ENCODE data around the gene EXO5.
"Not testable (repeated sequence)": the region's sequence is repeated elsewhere in the genome, so short reads cannot be mapped to it uniquely, and the experiment has no call there.

Gene EXO5

GRCh38 chr1:40553017-40553416 is 44.5 kb downstream of the EXO5 start:
- no peaks in the 10 kb centered on the region for H3K9me3 ChIP-seq (ENCODE audit: control insufficient read depth, low read length)
- H4K91ac ChIP-seq (ENCODE audit: low read length): no peak overlapping the region
- H3K27me3 ChIP-seq (ENCODE audit: control insufficient read depth in 1 of 2, insufficient read depth in 1 of 2, low read length in 2 of 2): no peaks in the 10 kb centered on the region
- no peak overlapping the region for H3K4me3 ChIP-seq (ENCODE audit: insufficient read depth in 1 of 2, low read depth in 1 of 2, low read length in 2 of 2)
- no peak overlapping the region for H3K27ac ChIP-seq (ENCODE audit: low read length, poor library complexity, severe bottlenecking)
- H3K79me1 ChIP-seq (replicated peaks; ENCODE audit: low read length, poor library complexity, severe bottlenecking): no peaks in the 10 kb centered on the region
- H2BK12ac ChIP-seq (ENCODE audit: low read length in 2 of 2): no peak overlapping the region
- no peak overlapping the region for H2BK15ac ChIP-seq (ENCODE audit: low read depth, poor library complexity, severe bottlenecking)
- no peak overlapping the region for H4K8ac ChIP-seq (ENCODE audit: low read length)
- no peak overlapping the region for H2BK5ac ChIP-seq (ENCODE audit: low read depth, low read length, poor library complexity, severe bottlenecking)
- H3K14ac ChIP-seq (ENCODE audit: low read length in 2 of 2): no peak overlapping the region
- no peaks in the 10 kb centered on the region for H3K4me1 ChIP-seq (ENCODE audit: control insufficient read depth, insufficient read depth, low read depth, low read length)
- no peak overlapping the region for H2BK120ac ChIP-seq (ENCODE audit: low read depth, low read length)
- no peak overlapping the region for H3K4ac ChIP-seq (ENCODE audit: low read depth in 1 of 2, low read length in 2 of 2)
- no peak overlapping the region for H2AK5ac ChIP-seq (ENCODE audit: low read length, severe bottlenecking)
- no peak overlapping the region for H3K23ac ChIP-seq (ENCODE audit: low read length in 2 of 2)
- H3K36me3 ChIP-seq (ENCODE audit: control insufficient read depth in 1 of 2, insufficient read depth in 2 of 2, low read depth in 1 of 2, low read length in 2 of 2): no peaks in the 10 kb centered on the region
- H2AFZ ChIP-seq (ENCODE audit: low read depth, low read length): no peak overlapping the region
- no peak overlapping the region for H3K4me2 ChIP-seq (ENCODE audit: low read length, poor library complexity, severe bottlenecking)
- H3K9ac ChIP-seq (ENCODE audit: low read length): no peak overlapping the region
- DNase-seq: no peak
- WGBS: 67% methylated on average over 1 of the region's 4 CpGs
- no peak overlapping the region for H3K18ac ChIP-seq (ENCODE audit: low read depth in 1 of 2, low read length in 2 of 2)

GRCh38 chr1:40554807-40555206 is 46.2 kb downstream of the EXO5 start:
- H2BK15ac ChIP-seq (ENCODE audit: low read depth, poor library complexity, severe bottlenecking); H3K27me3 ChIP-seq (ENCODE audit: control insufficient read depth in 1 of 2, insufficient read depth in 1 of 2, low read length in 2 of 2); H3K27ac ChIP-seq (ENCODE audit: low read length, poor library complexity, severe bottlenecking); H3K9ac ChIP-seq (ENCODE audit: low read length); H2BK12ac ChIP-seq (ENCODE audit: low read length in 2 of 2); H2AK5ac ChIP-seq (ENCODE audit: low read length, severe bottlenecking); H4K8ac ChIP-seq (ENCODE audit: low read length); H3K4me2 ChIP-seq (ENCODE audit: low read length, poor library complexity, severe bottlenecking); H4K91ac ChIP-seq (ENCODE audit: low read length); H3K14ac ChIP-seq (ENCODE audit: low read length in 2 of 2); H3K23ac ChIP-seq (ENCODE audit: low read length in 2 of 2); H3K36me3 ChIP-seq (ENCODE audit: control insufficient read depth in 1 of 2, insufficient read depth in 2 of 2, low read depth in 1 of 2, low read length in 2 of 2); H2BK5ac ChIP-seq (ENCODE audit: low read depth, low read length, poor library complexity, severe bottlenecking); H3K9me3 ChIP-seq (ENCODE audit: control insufficient read depth, low read length); H3K4me1 ChIP-seq (ENCODE audit: control insufficient read depth, insufficient read depth, low read depth, low read length); H3K4me3 ChIP-seq (ENCODE audit: insufficient read depth in 1 of 2, low read depth in 1 of 2, low read length in 2 of 2); H3K79me1 ChIP-seq (replicated peaks; ENCODE audit: low read length, poor library complexity, severe bottlenecking); H3K4ac ChIP-seq (ENCODE audit: low read depth in 1 of 2, low read length in 2 of 2); DNase-seq; H3K18ac ChIP-seq (ENCODE audit: low read depth in 1 of 2, low read length in 2 of 2); H2BK120ac ChIP-seq (ENCODE audit: low read depth, low read length); H2AFZ ChIP-seq (ENCODE audit: low read depth, low read length): not testable (repeated sequence)
- WGBS: 88% methylated on average over 3 of the region's 7 CpGs

GRCh38 chr1:40556121-40556520 is 47.6 kb downstream of the EXO5 start:
- H3K4me2 ChIP-seq (ENCODE audit: low read length, poor library complexity, severe bottlenecking): no peak overlapping the region
- no peak overlapping the region for H3K14ac ChIP-seq (ENCODE audit: low read length in 2 of 2)
- no peak for DNase-seq
- WGBS: 100% methylated on average over 3 of the region's 5 CpGs
- no peaks in the 10 kb centered on the region for H3K36me3 ChIP-seq (ENCODE audit: control insufficient read depth in 1 of 2, insufficient read depth in 2 of 2, low read depth in 1 of 2, low read length in 2 of 2)
- H2BK15ac ChIP-seq (ENCODE audit: low read depth, poor library complexity, severe bottlenecking): no peak overlapping the region
- no peak overlapping the region for H2BK5ac ChIP-seq (ENCODE audit: low read depth, low read length, poor library complexity, severe bottlenecking)
- no peak overlapping the region for H2BK120ac ChIP-seq (ENCODE audit: low read depth, low read length)
- no peak overlapping the region for H3K27ac ChIP-seq (ENCODE audit: low read length, poor library complexity, severe bottlenecking)
- H2AK5ac ChIP-seq (ENCODE audit: low read length, severe bottlenecking): no peak overlapping the region
- H3K23ac ChIP-seq (ENCODE audit: low read length in 2 of 2): no peak overlapping the region
- H3K4me1 ChIP-seq (ENCODE audit: control insufficient read depth, insufficient read depth, low read depth, low read length): no peaks in the 10 kb centered on the region
- no peaks in the 10 kb centered on the region for H3K9me3 ChIP-seq (ENCODE audit: control insufficient read depth, low read length)
- H3K18ac ChIP-seq (ENCODE audit: low read depth in 1 of 2, low read length in 2 of 2): no peak overlapping the region
- H4K8ac ChIP-seq (ENCODE audit: low read length): no peak overlapping the region
- no peak overlapping the region for H4K91ac ChIP-seq (ENCODE audit: low read length)
- H3K27me3 ChIP-seq (ENCODE audit: control insufficient read depth in 1 of 2, insufficient read depth in 1 of 2, low read length in 2 of 2): no peaks in the 10 kb centered on the region
- no peak overlapping the region for H2AFZ ChIP-seq (ENCODE audit: low read depth, low read length)
- no peak overlapping the region for H3K4me3 ChIP-seq (ENCODE audit: insufficient read depth in 1 of 2, low read depth in 1 of 2, low read length in 2 of 2)
- H3K4ac ChIP-seq (ENCODE audit: low read depth in 1 of 2, low read length in 2 of 2): no peak overlapping the region
- H2BK12ac ChIP-seq (ENCODE audit: low read length in 2 of 2): no peak overlapping the region
- H3K9ac ChIP-seq (ENCODE audit: low read length): no peak overlapping the region
- no peaks in the 10 kb centered on the region for H3K79me1 ChIP-seq (replicated peaks; ENCODE audit: low read length, poor library complexity, severe bottlenecking)

- H3K23ac ChIP-seq (ENCODE audit: low read length in 2 of 2); H3K9ac ChIP-seq (ENCODE audit: low read length); H3K27me3 ChIP-seq (ENCODE audit: control insufficient read depth in 1 of 2, insufficient read depth in 1 of 2, low read length in 2 of 2); H3K36me3 ChIP-seq (ENCODE audit: control insufficient read depth in 1 of 2, insufficient read depth in 2 of 2, low read depth in 1 of 2, low read length in 2 of 2); H2BK15ac ChIP-seq (ENCODE audit: low read depth, poor library complexity, severe bottlenecking); H4K91ac ChIP-seq (ENCODE audit: low read length); H3K27ac ChIP-seq (ENCODE audit: low read length, poor library complexity, severe bottlenecking); H3K9me3 ChIP-seq (ENCODE audit: control insufficient read depth, low read length); H3K4ac ChIP-seq (ENCODE audit: low read depth in 1 of 2, low read length in 2 of 2); H2BK120ac ChIP-seq (ENCODE audit: low read depth, low read length); H3K4me3 ChIP-seq (ENCODE audit: insufficient read depth in 1 of 2, low read depth in 1 of 2, low read length in 2 of 2); H2BK12ac ChIP-seq (ENCODE audit: low read length in 2 of 2); H2AFZ ChIP-seq (ENCODE audit: low read depth, low read length); H3K4me1 ChIP-seq (ENCODE audit: control insufficient read depth, insufficient read depth, low read depth, low read length); H3K79me1 ChIP-seq (replicated peaks; ENCODE audit: low read length, poor library complexity, severe bottlenecking); H3K18ac ChIP-seq (ENCODE audit: low read depth in 1 of 2, low read length in 2 of 2); DNase-seq; H2BK5ac ChIP-seq (ENCODE audit: low read depth, low read length, poor library complexity, severe bottlenecking); H3K4me2 ChIP-seq (ENCODE audit: low read length, poor library complexity, severe bottlenecking); H4K8ac ChIP-seq (ENCODE audit: low read length); H3K14ac ChIP-seq (ENCODE audit: low read length in 2 of 2); H2AK5ac ChIP-seq (ENCODE audit: low read length, severe bottlenecking): not testable (repeated sequence)
- WGBS: 90% methylated on average over 1 of the region's 1 CpG
Measured at GRCh38 chr1:40558241-40558640, 49.7 kb downstream of the EXO5 start.

All from mesenchymal stem cell (in vitro differentiated cells and primary cell).